Tongue (tissue), 2 donors: Measurements from ENCODE around the gene MAN1C1. TPM values are rescaled to one million over a fixed set of nuclear protein-coding genes. Genes with fewer than 3 reads are reported as not detected.
"Not testable (repeated sequence)": the region's sequence is repeated elsewhere in the genome, so short reads cannot be mapped to it uniquely, and the experiment has no call there.

Experiments
- DNase-seq: peaks from one replicate; pipeline ENCODE4 v3.0.0-alpha.2; 2015
- total RNA-seq: library from RNA; depleted of rRNA; stranded (reverse); fragments of >200 nt; gene quantifications from one replicate; pipeline ENCODE4 v1.2.3, GENCODE V29; 2014

The MAN1C1 gene
- total RNA-seq, 1 donor from 2014 or later, result 8.7 TPM

DNA sequence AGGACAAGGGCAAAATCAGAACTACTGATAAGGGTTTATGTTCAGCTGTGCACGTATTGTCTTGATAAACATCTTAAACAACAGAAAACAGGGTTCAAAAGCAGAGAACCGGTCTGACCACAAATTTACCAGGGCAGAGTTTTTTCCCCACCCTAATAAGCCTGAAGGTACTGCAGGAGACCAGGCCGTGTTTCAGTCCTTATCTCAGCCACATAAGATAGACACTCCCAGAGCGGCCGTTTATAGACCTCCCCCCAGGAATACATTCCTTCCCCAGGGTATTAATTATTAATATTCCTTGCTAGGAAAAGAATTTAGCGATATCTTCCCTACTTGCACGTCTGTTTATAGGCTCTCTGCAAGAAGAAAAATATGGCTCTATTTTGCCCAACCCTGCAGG lies 19.6 kb downstream of the MAN1C1 start:
- DNase-seq, result not testable (repeated sequence)

DNA sequence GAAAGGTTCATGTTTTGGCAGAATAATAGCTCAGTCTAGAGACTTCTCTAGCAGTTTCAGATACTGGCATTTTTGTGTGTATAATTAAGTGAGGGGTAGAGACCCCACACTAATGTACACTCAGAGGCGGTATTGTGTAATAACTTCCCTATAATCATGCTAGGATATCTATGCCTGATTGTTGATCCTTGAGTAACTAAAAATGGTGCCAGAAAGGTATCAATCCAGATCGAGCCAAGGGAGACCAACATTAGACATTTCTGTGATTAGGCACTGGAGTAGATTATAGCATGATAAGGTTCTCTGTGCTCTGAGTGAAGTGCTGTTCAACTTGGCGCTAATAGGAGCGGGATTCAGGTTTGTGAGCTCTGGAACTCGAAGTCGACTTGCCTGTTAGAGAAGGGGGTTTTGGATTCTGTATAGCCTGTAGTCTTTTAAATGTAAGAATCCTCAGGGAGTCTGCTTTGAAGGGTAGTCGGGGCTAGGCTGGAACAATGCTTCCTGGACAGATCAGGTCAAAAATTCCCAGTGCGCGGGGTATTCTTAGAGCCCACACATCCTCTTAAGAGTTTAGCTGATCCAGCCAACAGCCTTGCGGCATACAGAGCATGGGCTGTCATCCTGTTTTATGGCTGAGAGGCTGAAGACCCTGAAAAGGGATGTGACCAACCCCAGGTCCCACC lies 24.2 kb downstream of the MAN1C1 start:
- DNase-seq, result no peak

DNA sequence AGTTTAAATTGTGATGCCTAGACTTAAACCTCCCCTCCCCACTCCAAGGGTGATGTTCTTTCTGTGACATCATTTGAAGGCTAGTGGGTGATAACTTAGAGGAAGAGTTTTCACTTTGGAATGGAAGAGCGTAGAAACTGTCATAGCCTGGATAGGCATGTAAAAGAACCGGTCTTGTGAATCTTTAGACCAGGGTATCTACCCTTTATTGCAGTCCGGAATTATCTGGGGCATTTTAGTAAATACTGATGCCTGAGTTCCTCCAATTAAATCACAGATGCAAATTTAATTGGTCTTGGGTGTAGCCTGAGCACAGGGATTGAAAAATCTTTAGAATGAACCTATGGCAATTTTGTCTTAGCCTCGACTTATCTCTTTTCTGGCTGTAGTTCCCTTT lies 24.7 kb downstream of the MAN1C1 start:
- no peak for DNase-seq

DNA sequence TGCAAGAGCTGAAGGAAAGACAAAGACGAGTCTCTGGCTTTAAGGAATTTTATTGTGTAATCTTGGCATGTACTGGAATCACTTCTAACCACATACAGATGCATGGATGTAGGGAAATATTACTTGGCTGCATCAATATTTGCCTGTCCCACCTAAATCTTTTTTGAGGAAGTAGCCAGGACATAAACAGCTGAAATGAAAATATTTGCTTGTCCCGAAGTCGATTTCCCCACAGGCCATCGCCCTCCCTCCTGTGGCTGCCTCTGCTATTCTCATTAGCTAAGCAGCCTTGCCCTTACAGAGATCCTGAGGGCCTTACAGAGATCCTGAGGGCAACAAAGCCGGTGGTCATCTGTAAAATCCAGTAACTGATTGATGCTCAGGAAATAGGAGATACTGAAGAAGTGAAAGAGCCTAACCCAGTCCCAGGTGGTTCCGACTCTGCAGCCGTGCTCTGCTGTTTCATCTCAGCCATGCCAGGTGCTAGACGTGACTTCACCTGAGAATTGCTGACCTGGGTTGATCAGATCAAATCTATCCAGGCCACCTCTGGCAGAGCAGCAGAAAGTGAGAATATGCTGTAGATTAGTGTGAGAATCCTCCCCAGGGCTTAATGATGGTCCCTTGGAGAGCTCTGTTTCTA lies 25.5 kb downstream of the MAN1C1 start:
- peak; percentile 29 for DNase-seq

DNA sequence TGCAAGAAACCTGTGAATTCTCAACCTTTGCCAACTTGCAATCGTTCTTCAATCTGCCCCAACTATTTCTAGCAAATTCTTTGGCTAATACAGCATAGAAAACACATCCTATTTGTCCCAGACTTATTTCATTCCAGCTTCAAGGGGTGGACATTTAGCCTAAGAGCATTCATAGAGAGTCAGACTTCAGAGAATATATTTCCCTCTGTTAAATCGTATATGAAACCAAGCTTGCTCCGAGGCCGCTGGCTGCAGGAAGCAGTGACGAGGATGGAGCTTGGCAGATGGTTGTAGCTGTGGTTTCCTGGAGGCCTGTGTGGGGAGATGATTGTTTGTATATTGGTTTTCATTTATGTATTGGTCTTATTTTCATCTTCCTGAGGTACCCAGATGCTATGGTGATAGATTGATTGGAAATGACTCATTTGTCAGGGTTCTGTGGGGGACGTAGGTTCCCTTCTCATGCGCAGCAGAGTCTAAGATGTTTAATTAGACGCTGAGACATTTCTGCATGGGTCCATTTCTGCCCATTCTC lies 26.1 kb downstream of the MAN1C1 start:
- peak; percentile 68 for DNase-seq

DNA sequence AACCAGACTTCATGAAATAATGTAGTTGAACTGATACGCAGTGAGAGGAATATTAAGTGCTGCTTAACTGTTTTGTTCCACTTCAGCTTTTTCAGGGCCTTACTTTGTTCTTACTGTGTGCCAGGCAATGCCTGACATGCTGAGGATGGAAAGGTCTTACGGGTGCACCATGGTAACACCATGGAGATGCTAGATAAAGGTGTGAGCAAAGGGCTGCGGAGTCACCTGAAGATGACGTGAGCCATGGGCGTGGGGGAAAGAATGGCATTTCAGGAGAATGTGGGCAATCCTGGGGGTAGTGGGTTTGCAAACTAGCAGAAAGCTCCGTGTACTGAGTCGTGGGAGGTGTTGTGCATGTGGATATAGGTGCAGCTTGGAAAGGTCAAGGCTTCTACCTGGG lies 27.3 kb downstream of the MAN1C1 start:
- no peak for DNase-seq

DNA sequence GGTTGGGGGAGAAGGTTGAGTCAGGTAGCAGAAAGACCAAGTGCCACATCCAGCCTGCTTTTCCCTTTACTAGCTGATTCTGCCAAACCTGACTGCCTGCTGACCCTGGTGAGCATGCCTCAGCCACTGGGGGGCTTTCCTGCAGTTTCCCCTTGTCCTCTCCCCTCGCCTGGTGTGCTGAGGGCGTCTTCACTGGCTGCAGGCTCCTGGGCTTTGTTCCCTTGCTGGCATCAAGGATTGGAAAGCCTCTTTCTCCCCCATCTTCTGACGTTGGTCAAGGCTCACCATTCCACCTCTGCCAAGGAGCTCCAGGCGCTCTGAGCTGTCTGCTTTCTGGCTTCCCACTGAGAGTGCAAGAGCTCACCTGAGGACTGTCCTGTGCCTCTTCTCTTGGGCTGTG lies 28.4 kb downstream of the MAN1C1 start:
- no peak for DNase-seq

DNA sequence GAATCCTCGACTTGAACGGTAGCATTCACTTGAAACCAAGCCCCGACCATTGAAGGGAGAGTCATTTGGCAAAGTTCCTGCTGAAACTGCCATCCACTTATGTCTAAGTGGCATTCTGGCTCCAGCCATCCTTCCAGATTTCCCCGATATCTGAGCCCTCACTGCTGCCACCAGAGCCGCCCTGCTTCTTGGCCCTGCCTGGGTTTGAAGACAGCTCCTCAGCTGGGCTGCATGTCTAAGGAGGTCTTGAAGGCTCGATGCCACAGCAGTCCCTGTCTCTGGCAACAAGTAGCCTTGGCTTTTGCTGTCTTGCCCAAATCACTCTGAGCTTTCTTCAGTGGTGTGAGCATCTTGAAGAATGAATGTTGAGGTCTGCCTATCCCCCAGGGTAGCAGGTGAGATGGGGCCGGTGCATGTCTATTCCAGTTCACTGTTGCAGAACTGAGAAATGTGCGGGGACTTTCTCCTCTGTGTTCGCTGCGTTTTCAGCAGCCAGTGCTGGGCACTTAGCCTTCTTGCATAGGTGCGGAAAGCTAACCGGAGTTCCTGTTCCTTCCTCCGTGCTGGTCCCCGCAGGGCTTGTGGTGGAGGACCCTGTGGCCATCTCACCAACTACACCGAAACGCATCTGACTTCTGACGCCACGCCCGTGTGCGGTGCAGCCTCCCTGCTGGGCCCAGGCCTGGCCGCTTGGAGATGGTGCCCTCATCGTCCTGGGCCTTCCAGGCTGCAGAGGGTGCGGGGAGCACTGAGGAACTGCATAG lies 29.2 kb downstream of the MAN1C1 start:
- DNase-seq, result peak; percentile 72

DNA sequence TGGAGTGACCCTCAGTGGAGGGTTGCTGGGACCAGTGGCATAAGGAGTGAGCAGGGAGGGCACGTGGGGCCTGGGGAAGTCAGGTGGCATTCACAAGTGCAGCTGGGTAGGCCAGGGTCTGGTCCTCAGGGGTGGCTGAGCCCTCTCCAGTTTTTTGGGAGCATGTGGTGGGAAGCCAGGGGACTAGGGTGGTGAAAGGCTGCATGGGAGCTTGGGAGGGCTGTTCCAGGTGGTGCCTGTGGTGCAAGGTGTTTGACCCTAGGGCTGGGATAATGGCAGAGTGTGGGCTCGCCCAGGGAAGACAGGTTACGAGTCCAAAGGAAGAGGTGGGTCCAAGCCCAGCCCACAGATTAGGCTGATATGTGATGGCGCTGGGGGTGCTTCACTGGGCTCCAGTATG lies 30.5 kb downstream of the MAN1C1 start:
- no peak for DNase-seq

DNA sequence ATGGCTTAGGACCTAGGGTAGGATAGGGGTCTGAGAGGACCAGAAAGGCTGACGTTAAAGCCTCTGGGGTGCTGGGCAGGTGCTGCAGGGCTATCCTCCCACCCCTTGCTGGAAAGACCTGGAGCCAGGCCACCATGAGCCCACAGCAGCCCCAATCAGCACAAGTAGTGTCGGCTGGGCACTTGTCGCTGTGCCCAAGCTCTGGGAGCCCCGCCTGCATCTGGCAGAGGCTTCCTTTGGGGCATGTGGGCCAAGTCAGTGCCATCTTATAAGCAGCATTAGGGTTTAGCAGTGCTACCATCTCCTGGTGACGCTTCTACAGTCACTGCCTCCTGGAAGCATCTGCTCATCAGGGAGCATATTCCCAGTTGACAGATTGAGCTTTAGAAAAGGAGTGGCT lies 31.3 kb downstream of the MAN1C1 start:
- DNase-seq, result no peak

DNA sequence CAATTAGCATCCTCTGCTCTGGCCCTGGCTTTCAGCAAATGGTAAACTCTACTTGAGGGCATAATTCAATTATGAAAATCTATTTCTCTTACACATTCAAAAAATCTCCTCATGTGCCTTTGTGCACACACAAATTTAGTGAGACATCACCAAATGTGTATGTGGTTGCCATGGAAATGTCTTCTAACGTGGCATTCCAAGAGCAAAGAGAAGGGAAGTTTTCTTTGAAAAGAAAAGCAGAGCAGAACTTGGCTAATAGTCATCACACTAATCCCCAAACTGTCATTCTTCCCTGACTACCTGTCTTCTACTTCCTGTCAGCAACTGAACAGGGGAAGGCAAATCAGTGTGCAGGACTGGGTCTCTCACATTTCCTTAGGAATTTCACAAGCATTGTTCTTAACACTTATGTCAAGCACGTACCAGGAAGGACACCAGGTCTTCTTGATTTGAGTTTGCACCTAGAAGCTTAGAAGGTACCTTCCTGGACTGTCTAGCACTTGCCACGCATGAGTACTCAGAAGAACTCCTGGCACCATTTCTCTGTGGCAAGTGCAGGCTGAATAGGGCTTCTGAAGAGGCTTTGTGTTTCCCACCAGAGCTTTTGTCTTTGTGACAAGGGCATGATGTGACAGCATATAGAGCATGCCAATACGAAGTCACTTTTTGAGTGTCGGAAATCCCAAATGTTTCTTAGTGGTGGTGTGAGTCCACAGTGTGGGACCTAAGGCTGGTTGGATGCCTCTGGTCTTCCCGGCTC lies 32.3 kb downstream of the MAN1C1 start:
- no peak for DNase-seq

DNA sequence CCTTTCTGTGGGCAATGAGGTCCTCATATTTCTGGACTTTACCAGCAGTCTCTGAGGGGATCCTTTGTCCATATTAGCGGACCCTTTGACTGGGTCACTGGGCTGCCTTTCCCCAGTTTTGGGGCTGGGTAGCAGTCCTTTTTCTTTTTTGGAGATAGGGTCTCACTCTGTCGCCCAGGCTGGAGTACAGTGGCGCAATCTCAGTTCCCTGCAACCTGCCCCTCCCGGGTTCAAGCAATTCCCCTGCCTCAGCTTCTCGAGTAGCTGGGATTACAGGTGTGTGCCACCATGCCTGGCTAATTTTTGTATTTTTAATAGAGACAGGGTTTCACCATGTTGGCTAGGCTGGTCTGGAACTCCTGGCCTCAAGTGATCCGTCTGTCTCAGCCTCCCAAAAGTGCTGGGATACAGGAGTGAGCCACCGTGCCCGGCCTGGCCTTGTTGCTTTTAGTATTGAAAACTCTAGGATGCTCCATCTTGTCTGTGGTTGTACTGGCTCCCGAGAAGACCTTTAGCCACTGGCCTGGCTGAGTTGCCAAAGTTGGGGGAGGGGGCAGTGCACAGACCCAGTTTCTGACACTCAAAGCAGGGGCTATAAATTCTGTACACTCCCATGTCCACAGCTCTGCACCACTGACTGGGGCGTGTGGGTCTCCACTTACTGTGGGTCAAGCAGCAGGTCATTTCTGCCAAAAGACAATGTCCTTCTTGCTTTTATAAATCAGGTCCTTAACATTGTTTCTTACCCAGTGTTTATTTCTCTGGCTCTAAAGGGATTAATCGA lies 33.1 kb downstream of the MAN1C1 start:
- no peak for DNase-seq

DNA sequence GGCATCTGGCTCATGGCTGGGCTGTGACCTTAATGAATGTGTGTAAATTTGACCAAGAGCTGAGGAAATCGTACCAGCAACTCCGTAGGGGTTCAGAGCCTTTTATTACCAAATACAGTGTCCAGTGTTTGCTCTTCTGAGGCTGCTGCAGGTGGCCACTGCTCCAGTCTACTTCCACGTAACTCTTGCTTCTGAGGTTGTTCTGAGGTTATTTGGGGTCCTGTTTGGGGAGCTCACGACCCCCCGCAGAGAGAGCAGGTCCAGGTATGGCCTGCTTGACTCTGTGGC lies 33.6 kb downstream of the MAN1C1 start:
- no peak for DNase-seq

DNA sequence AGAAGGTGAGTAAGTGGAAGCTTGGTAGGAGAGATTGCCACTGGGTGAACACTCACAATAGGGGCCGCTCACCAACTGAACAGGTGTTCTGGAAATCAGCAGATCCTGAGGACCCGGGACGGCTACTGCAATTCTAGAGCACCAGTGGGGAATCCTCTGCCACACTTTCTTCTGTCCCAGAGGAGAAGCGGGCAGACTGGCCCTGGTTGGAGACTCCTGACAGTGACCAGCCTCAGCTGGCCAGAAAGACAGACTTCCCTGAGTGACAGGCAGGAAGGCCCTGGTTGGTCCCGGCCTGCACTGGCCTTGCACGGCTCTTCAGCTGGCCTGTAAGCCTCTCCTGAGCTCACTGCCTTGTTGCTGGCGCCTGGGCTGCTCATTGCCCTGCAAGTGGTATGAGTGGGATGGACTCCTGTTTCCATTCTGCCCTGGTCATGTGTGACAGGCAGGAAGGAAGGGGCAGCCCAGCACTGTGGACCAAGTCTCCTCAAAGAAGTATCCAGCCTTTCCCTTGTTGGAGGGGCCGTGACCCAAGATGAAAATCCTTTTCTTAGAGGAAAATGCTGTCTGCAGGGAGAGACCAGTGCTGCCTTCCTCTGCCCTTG lies 34.5 kb downstream of the MAN1C1 start:
- no peak for DNase-seq

DNA sequence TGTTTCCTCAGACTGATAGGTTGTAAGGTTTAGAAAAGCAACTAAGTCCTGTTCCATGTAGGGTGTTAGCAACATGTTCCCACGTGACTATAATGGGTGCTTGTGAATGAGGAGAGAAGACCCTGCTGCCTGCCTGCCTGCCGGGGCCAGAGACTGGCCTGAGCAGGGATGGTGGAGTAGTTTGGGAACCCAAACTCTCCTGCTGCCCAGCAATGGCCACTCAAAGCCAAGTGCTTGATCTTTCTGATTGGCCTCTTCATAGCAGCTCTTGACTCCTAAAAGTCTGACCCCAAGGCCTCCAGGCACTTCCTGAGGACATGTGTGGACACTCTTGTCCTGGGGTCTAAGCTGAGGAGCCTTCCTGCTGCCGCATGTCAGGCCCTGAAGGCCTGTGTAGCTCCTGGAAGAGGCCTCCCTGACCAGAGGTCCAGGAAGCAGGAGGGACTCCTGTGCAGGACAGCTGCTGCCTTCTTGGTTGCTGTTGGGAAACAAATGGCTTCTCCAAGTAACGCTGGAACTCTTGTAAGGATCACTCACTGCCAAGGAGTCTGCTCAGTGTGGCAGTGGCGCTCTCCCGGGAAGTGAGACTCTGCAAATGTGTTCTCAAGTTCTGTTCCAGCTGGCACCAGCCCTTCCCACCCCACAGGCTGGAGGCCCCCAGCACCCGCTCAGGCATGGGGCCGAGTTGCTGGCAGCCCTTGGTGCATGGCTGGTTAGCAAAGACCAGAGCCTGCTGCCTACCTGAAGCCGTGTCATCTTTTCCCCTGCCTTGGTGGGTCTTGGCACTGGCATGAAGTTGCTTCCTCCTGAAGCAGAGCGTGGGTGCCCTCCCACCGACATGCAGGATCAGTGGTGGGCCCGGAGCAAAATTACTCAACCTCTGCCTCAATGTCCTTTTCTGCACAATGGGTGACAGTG lies 35.5 kb downstream of the MAN1C1 start:
- DNase-seq, result peak; percentile 76

DNA sequence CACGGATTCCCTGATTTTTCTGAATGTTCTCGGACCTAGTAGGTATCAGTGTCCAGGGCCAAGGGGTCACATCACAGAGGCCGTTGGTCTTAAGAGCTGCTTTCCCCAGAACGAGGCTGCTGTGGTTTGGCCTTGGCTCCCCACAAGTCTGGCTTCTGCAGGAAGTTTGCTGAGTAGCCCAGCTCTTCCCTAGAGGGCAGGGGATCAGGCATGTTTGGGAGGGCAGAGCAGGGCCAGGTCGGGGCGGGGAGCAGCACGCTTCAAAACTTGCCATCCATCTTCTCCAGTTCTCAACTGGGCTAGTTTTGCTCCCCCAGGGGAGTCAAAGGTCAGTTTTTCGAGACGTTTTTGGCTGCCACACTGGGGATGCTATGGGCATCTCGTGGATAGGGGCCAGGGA lies 37.0 kb downstream of the MAN1C1 start:
- DNase-seq, result no peak

DNA sequence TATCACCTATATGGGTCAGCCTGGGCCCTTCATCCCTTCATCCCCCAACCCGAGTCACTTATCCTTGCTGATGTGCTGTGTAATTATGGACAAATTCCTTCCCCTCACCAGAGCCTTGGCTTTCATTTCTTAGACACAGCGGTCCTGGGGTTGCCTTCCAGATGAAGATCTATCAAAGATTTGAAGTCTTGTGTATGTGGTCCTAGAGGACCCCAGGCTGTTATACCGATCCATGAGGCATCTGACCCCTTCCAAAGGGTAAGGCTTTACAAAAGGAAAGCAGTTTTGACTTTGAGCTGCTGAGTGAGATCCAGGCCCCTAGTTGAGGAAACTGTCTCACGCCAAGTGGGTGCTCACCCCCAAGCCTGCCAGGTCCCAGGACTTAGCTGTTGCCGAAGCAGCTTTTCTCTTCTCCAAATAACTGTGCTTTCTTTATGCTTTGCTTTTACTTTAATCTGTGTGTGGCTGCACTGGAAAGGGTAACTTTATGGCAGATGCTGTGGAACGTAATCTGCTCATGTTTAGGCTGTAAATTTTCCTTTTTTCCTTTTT lies 37.6 kb downstream of the MAN1C1 start:
- no peak for DNase-seq

DNA sequence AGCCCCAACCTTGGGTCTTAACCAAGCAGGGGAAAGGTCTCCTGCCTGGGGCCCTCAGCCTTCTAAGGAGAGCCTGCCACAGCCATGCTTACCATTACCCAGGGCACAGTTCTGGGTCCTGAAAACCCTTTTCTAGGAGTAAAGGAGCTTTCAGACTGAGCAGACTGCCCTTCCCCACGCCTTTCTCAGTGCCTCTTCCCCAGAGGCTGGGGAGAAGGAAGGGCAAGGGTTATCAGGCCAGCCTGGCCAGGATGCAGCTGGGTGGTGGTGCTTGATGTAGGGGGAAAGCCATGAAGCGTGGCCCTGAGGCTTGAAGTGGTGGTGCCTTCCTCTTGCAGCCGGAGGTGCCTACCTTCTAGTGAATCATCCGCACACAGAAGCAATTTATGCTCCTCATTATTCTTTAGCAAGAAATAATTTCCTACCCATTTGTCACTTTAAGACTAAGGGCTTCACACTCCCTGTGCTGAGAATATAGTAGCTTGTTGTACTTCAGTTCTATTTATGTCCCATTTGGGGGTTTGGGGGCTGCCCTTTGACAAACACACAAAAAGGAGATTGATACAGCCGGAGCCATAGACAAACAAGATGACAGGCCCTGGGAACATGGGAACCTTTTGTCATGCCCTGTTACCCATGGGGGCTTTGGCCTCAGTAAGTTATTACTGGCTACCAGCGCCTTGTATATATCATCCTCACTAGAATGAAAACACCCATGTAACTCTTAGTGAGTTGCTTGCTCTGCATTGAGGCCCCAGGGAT lies 40.7 kb downstream of the MAN1C1 start:
- no peak for DNase-seq
